ENCODE data around the gene C1QL2. TPM values are rescaled to one million over a fixed set of nuclear protein-coding genes. Genes with fewer than 3 reads are reported as not detected.

The C1QL2 gene
- total and polyA plus RNA-seq, 8 donors = 0.07 to 0.15 (median 0.09) TPM; not detected in 5

DNA sequence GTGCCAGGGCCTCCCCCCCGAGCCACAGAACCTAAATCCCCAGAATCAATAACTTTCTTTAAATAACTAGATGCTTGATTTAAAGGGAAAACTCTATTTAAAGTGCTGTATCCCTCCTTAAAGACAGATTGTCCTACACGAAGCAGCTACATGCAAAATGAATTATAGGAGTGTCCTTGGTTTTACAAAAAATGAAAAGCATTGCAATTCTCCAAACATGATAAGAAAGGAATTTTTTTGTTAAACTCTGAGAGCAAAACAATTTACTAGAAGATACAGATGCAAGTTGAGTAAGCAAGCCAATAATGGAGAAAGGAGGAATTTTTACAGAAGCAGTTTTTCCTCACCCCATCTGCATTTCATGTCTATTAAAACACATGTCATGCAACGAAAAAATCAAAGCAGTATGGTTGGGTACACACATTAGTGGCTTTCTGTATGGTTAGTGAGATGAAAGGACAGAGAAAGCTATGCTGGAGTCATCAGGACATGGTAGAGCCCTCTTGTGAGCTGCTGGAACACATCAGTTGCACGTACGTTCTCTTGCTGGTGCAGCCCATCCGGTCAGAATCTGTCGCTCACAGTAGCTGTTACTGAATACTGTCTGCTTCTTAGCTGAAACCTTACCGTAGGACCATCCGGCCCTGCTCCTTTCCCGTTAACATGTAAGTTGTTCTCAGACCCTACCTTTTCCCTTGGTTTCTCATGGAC, 39.1 kb upstream of the C1QL2 start:
- Histone ChIP-seq H3K9me3 (no peaks in the 10 kb centered on the region), H3K27me3 (no peaks in the 10 kb centered on the region), H3K4me3 (no peak overlapping the region), H3K4me1 (peaks cover 13 to 21% (median 18%) of the 10 kb centered on the region in 3 donors), H3K36me3 (no peaks in the 10 kb centered on the region), H3K27ac (peak overlapping the region in 1 of 4 donors; percentile 28)
- TF ChIP-seq, protein P1, sequence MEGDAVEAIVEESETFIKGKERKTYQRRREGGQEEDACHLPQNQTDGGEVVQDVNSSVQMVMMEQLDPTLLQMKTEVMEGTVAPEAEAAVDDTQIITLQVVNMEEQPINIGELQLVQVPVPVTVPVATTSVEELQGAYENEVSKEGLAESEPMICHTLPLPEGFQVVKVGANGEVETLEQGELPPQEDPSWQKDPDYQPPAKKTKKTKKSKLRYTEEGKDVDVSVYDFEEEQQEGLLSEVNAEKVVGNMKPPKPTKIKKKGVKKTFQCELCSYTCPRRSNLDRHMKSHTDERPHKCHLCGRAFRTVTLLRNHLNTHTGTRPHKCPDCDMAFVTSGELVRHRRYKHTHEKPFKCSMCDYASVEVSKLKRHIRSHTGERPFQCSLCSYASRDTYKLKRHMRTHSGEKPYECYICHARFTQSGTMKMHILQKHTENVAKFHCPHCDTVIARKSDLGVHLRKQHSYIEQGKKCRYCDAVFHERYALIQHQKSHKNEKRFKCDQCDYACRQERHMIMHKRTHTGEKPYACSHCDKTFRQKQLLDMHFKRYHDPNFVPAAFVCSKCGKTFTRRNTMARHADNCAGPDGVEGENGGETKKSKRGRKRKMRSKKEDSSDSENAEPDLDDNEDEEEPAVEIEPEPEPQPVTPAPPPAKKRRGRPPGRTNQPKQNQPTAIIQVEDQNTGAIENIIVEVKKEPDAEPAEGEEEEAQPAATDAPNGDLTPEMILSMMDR (IDR thresholded peaks at IDR 0.05) = no peak
- FAIRE-seq (no peak), DNase-seq (no peak), ATAC-seq (peak in 3 of 4 donors; percentile 8 to 19 (median 15))
- intact Hi-C loops (cut with DNase I) = no loop called here
- WGBS, 2 donors = 56 to 65% methylated on average over 10 of the region's 10 CpGs

DNA sequence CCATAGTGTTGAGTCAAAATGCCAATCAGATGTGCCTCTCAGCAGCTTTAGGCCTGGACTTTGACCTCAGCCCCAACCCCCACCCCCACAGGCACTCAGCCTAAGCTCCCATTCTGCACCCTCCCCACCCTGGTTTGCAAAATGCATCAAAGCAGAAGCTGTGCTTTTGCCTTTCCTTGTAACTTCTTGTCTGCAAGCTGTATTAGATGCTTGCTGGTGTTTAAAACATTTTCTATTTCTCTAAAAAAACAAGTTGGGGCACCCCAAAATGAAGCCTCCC, 38.5 kb upstream of the C1QL2 start:
- peak in 1 of 6 donors; percentile 23 for DNase-seq
- Histone ChIP-seq H3K36me3 (no peaks in the 10 kb centered on the region), H3K27me3 (no peaks in the 10 kb centered on the region), H3K9me3 (no peaks in the 10 kb centered on the region), H3K4me1 (peaks cover 13 to 21% (median 18%) of the 10 kb centered on the region in 3 donors), H3K27ac (no peak overlapping the region), H3K4me3 (no peak overlapping the region)
- peak; percentile 44 to 67 (median 48) for ATAC-seq
- FAIRE-seq = no peak
- TF ChIP-seq, protein P1 (IDR thresholded peaks at IDR 0.05) = no peak
- intact Hi-C loops (cut with DNase I) = no loop called here

DNA sequence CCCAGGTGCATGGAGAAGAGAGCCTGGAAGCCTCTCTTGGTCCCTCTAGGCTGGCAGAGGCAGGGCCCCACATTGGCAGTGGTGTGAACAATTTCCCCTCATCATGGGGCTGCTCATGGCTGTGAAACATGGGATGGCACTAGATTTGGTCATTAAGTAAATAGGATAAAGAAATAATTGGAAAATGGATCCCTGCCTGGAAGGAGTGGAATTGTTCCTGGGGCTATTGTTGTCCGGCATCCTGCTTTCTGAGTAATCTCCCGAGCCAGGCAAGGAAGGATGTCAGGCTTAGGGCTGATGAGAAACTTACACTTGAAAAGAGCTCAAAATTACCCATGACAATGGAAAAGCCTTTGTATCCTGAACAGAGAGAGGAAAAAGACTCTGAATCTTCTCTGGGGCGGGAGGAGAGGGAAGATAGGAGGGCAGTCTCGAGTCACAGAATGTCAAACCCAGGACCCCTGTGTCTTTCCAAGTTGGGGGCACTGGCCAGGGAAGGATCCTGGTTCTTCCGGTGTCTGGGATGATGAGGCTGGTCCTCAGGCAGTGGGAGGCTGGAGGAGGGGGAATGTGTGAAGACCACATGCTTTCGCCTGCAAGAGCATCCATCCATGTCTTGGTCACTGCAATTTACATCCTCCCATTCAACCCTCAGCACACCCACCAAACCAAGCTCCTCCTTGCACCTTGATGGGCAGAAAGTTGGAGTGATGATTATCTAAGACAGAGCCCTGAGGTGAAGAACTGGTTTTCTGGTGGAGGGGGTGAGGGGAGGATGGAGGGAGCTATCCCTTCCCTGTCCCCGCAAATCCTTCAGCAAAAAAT, 38.0 kb upstream of the C1QL2 start:
- no peaks in the 10 kb centered on the region for H3K27me3 ChIP-seq
- no peaks in the 10 kb centered on the region for H3K36me3 ChIP-seq
- DNase-seq = no peak
- TF ChIP-seq, protein P1 (IDR thresholded peaks at IDR 0.05) = no peak
- H3K4me3 ChIP-seq = no peak overlapping the region
- no peak for FAIRE-seq
- intact Hi-C loops (cut with DNase I) = no loop called here
- H3K9me3 ChIP-seq = no peaks in the 10 kb centered on the region
- no peak for ATAC-seq
- peaks cover 13 to 21% (median 18%) of the 10 kb centered on the region in 3 donors for H3K4me1 ChIP-seq
- H3K27ac ChIP-seq = no peak overlapping the region
- 71 to 73% methylated on average over 6 to 7 of the region's 7 CpGs for WGBS, 2 donors

DNA sequence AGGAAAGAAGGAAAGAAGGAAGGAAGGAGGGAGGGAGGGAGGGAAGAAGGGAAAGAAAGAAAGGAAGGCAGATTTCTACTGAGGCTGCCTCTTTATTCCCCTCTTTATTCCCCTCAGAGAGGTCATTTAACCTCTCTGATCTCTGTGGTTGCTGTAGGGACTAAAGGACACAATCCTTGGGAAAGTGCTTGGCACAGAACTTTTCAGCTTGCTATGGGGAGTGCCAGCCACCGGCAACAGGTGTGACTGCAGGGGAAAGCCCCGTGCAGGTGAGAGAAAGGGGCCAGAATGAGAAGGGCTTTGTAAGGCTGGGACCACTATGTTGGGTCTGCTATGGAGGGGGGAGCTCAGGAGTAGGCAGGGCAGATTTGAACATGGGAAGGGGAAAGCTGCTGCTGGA, 37.3 kb upstream of the C1QL2 start:
- no peak overlapping the region for H3K4me3 ChIP-seq
- no peaks in the 10 kb centered on the region for H3K36me3 ChIP-seq
- 18 to 20% methylated on average over 2 of the region's 2 CpGs for WGBS, 2 donors
- TF ChIP-seq, protein P1 (IDR thresholded peaks at IDR 0.05) = no peak
- no peaks in the 10 kb centered on the region for H3K27me3 ChIP-seq
- ATAC-seq (peak in 3 of 4 donors; percentile 47 to 67 (median 50)), FAIRE-seq (no peak), DNase-seq (no peak)
- H3K9me3 ChIP-seq = no peaks in the 10 kb centered on the region
- H3K27ac ChIP-seq = no peak overlapping the region
- intact Hi-C loops (cut with DNase I) = no loop called here
- peaks cover 13 to 21% (median 18%) of the 10 kb centered on the region in 3 donors for H3K4me1 ChIP-seq

DNA sequence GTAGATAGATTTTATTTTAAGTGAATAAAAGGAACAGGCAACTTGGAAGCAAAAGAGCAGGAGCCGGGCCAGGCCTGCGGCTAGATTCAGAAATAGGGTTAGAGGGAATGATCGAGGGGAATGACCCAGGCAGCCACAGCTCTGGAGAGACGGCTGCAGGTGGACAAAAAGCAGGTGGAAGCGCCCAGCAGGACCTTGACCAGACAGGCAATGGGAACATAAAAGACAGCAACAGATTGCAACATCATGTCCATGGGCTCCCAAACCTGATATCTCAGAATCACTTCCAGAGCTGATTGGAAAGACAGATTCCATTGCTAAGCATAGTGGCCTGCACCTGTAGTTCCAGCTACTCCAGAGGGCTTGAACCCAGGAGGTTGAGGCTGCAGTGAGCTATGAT, 36.5 kb upstream of the C1QL2 start:
- Histone ChIP-seq H3K4me3 (no peak overlapping the region), H3K4me1 (peaks cover 13 to 21% (median 18%) of the 10 kb centered on the region in 3 donors), H3K9me3 (no peaks in the 10 kb centered on the region), H3K36me3 (no peaks in the 10 kb centered on the region), H3K27me3 (no peaks in the 10 kb centered on the region), H3K27ac (no peak overlapping the region)
- intact Hi-C loops (cut with DNase I) = no loop called here
- WGBS, 2 donors = 88 to 89% methylated on average over 5 of the region's 5 CpGs
- DNase-seq (no peak), FAIRE-seq (no peak), ATAC-seq (no peak)
- TF ChIP-seq, protein P1 (IDR thresholded peaks at IDR 0.05) = no peak
